Measurements from ENCODE around the gene CAMTA1.

The CAMTA1 gene

GRCh38 chr1:7582460-7582972, 797.3 kb downstream of the CAMTA1 start:
- Histone ChIP-seq H3K4me1 (ENCODE audit: control insufficient read depth, insufficient read depth, low read length) (no peaks in the 10 kb centered on the region), H3K36me3 (ENCODE audit: control insufficient read depth, insufficient read depth, low read length) (no peaks in the 10 kb centered on the region), H3K9me3 (ENCODE audit: control insufficient read depth, low read length) (no peaks in the 10 kb centered on the region), H3K4me3 (ENCODE audit: insufficient read depth, low read depth, low read length) (no peak overlapping the region), H3K27me3 (ENCODE audit: control insufficient read depth, insufficient read depth, low read length, poor library complexity, severe bottlenecking) (no peaks in the 10 kb centered on the region), H3K27ac (ENCODE audit: insufficient read depth, low read depth, low read length, poor library complexity, severe bottlenecking) (no peak overlapping the region)
- 92 to 93% methylated on average over 4 of the region's 4 CpGs for WGBS, 2 experiments

GRCh38 chr1:7583291-7584096, 798.2 kb downstream of the CAMTA1 start:
- 81 to 82% methylated on average over 15 of the region's 15 CpGs for WGBS, 2 experiments

GRCh38 chr1:7584157-7584556, 798.9 kb downstream of the CAMTA1 start:
- no peaks in the 10 kb centered on the region for H3K36me3 ChIP-seq (ENCODE audit: control insufficient read depth, insufficient read depth, low read length)
- WGBS, 2 experiments: 92 to 93% methylated on average over 11 of the region's 11 CpGs
- H3K4me1 ChIP-seq (ENCODE audit: control insufficient read depth, insufficient read depth, low read length): no peaks in the 10 kb centered on the region
- no peak overlapping the region for H3K27ac ChIP-seq (ENCODE audit: insufficient read depth, low read depth, low read length, poor library complexity, severe bottlenecking)
- no peaks in the 10 kb centered on the region for H3K9me3 ChIP-seq (ENCODE audit: control insufficient read depth, low read length)
- H3K4me3 ChIP-seq (ENCODE audit: insufficient read depth, low read depth, low read length): no peak overlapping the region
- H3K27me3 ChIP-seq (ENCODE audit: control insufficient read depth, insufficient read depth, low read length, poor library complexity, severe bottlenecking): no peaks in the 10 kb centered on the region

More at GRCh38 chr1:7583291-7584096, 798.2 kb downstream of the CAMTA1 start:
- H3K4me1 ChIP-seq (ENCODE audit: control insufficient read depth, insufficient read depth, low read length): no peaks in the 10 kb centered on the region
- no peak overlapping the region for H3K27ac ChIP-seq (ENCODE audit: insufficient read depth, low read depth, low read length, poor library complexity, severe bottlenecking)
- no peaks in the 10 kb centered on the region for H3K36me3 ChIP-seq (ENCODE audit: control insufficient read depth, insufficient read depth, low read length)
- no peaks in the 10 kb centered on the region for H3K9me3 ChIP-seq (ENCODE audit: control insufficient read depth, low read length)
- H3K27me3 ChIP-seq (ENCODE audit: control insufficient read depth, insufficient read depth, low read length, poor library complexity, severe bottlenecking): no peaks in the 10 kb centered on the region
- H3K4me3 ChIP-seq (ENCODE audit: insufficient read depth, low read depth, low read length): no peak overlapping the region

GRCh38 chr1:7584643-7585042, 799.4 kb downstream of the CAMTA1 start:
- Histone ChIP-seq H3K36me3 (ENCODE audit: control insufficient read depth, insufficient read depth, low read length) (no peaks in the 10 kb centered on the region), H3K27me3 (ENCODE audit: control insufficient read depth, insufficient read depth, low read length, poor library complexity, severe bottlenecking) (no peaks in the 10 kb centered on the region)
- WGBS, 2 experiments: 94 to 97% methylated on average over 12 of the region's 12 CpGs

GRCh38 chr1:7585216-7585907, 800.1 kb downstream of the CAMTA1 start:
- no peaks in the 10 kb centered on the region for H3K4me1 ChIP-seq (ENCODE audit: control insufficient read depth, insufficient read depth, low read length)
- H3K27me3 ChIP-seq (ENCODE audit: control insufficient read depth, insufficient read depth, low read length, poor library complexity, severe bottlenecking): no peaks in the 10 kb centered on the region
- WGBS, 2 experiments: 91 to 94% methylated on average over 14 of the region's 14 CpGs
- H3K36me3 ChIP-seq (ENCODE audit: control insufficient read depth, insufficient read depth, low read length): no peaks in the 10 kb centered on the region
- H3K9me3 ChIP-seq (ENCODE audit: control insufficient read depth, low read length): no peaks in the 10 kb centered on the region
- no peak overlapping the region for H3K27ac ChIP-seq (ENCODE audit: insufficient read depth, low read depth, low read length, poor library complexity, severe bottlenecking)
- no peak overlapping the region for H3K4me3 ChIP-seq (ENCODE audit: insufficient read depth, low read depth, low read length)

More at GRCh38 chr1:7584643-7585042, 799.4 kb downstream of the CAMTA1 start:
- Histone ChIP-seq H3K9me3 (ENCODE audit: control insufficient read depth, low read length) (no peaks in the 10 kb centered on the region), H3K4me3 (ENCODE audit: insufficient read depth, low read depth, low read length) (no peak overlapping the region), H3K4me1 (ENCODE audit: control insufficient read depth, insufficient read depth, low read length) (no peaks in the 10 kb centered on the region), H3K27ac (ENCODE audit: insufficient read depth, low read depth, low read length, poor library complexity, severe bottlenecking) (no peak overlapping the region)

GRCh38 chr1:7586031-7586941, 801.0 kb downstream of the CAMTA1 start:
- H3K27ac ChIP-seq (ENCODE audit: insufficient read depth, low read depth, low read length, poor library complexity, severe bottlenecking): no peak overlapping the region
- no peaks in the 10 kb centered on the region for H3K36me3 ChIP-seq (ENCODE audit: control insufficient read depth, insufficient read depth, low read length)
- H3K9me3 ChIP-seq (ENCODE audit: control insufficient read depth, low read length): no peaks in the 10 kb centered on the region
- 85 to 86% methylated on average over 26 of the region's 26 CpGs for WGBS, 2 experiments
- H3K27me3 ChIP-seq (ENCODE audit: control insufficient read depth, insufficient read depth, low read length, poor library complexity, severe bottlenecking): no peaks in the 10 kb centered on the region
- no peaks in the 10 kb centered on the region for H3K4me1 ChIP-seq (ENCODE audit: control insufficient read depth, insufficient read depth, low read length)
- no peak overlapping the region for H3K4me3 ChIP-seq (ENCODE audit: insufficient read depth, low read depth, low read length)

- H3K9me3 ChIP-seq (ENCODE audit: control insufficient read depth, low read length): no peaks in the 10 kb centered on the region
- no peaks in the 10 kb centered on the region for H3K36me3 ChIP-seq (ENCODE audit: control insufficient read depth, insufficient read depth, low read length)
- WGBS, 2 experiments: 91 to 92% methylated on average over 17 to 18 of the region's 18 CpGs
- H3K27me3 ChIP-seq (ENCODE audit: control insufficient read depth, insufficient read depth, low read length, poor library complexity, severe bottlenecking): no peaks in the 10 kb centered on the region
- H3K4me3 ChIP-seq (ENCODE audit: insufficient read depth, low read depth, low read length): no peak overlapping the region
- H3K4me1 ChIP-seq (ENCODE audit: control insufficient read depth, insufficient read depth, low read length): no peaks in the 10 kb centered on the region
- H3K27ac ChIP-seq (ENCODE audit: insufficient read depth, low read depth, low read length, poor library complexity, severe bottlenecking): no peak overlapping the region
Observed at GRCh38 chr1:7587108-7587772, 802.0 kb downstream of the CAMTA1 start.

GRCh38 chr1:7587773-7588456, 802.7 kb downstream of the CAMTA1 start:
- Histone ChIP-seq H3K4me3 (ENCODE audit: insufficient read depth, low read depth, low read length) (no peak overlapping the region), H3K9me3 (ENCODE audit: control insufficient read depth, low read length) (no peaks in the 10 kb centered on the region), H3K27ac (ENCODE audit: insufficient read depth, low read depth, low read length, poor library complexity, severe bottlenecking) (no peak overlapping the region), H3K4me1 (ENCODE audit: control insufficient read depth, insufficient read depth, low read length) (no peaks in the 10 kb centered on the region), H3K36me3 (ENCODE audit: control insufficient read depth, insufficient read depth, low read length) (no peaks in the 10 kb centered on the region), H3K27me3 (ENCODE audit: control insufficient read depth, insufficient read depth, low read length, poor library complexity, severe bottlenecking) (no peaks in the 10 kb centered on the region)
- 93% methylated on average over 17 of the region's 17 CpGs for WGBS, 2 experiments

- H3K27me3 ChIP-seq (ENCODE audit: control insufficient read depth, insufficient read depth, low read length, poor library complexity, severe bottlenecking): no peaks in the 10 kb centered on the region
- WGBS, 2 experiments: 93 to 94% methylated on average over 7 of the region's 7 CpGs
- no peak overlapping the region for H3K27ac ChIP-seq (ENCODE audit: insufficient read depth, low read depth, low read length, poor library complexity, severe bottlenecking)
- H3K36me3 ChIP-seq (ENCODE audit: control insufficient read depth, insufficient read depth, low read length): no peaks in the 10 kb centered on the region
- H3K4me1 ChIP-seq (ENCODE audit: control insufficient read depth, insufficient read depth, low read length): no peaks in the 10 kb centered on the region
- H3K9me3 ChIP-seq (ENCODE audit: control insufficient read depth, low read length): no peaks in the 10 kb centered on the region
- no peak overlapping the region for H3K4me3 ChIP-seq (ENCODE audit: insufficient read depth, low read depth, low read length)
Observed at GRCh38 chr1:7588457-7588827, 803.2 kb downstream of the CAMTA1 start.
